ENCODE measurements around the gene RNF220.

GRCh38 chr1:44636083-44636687 lies 231.1 kb downstream of the RNF220 start:
- TF ChIP-seq CTCF (IDR thresholded peaks at IDR 0.05) (no peak), POLR2AphosphoS5 (IDR thresholded peaks at IDR 0.05; ENCODE audit: insufficient read depth in 1 of 2, low read depth in 1 of 2) (no peak)
